AG09319 (cell line): ENCODE measurements around the gene NPPA.

Source experiments
- DNase-seq: peaks from one replicate; pipeline ENCODE4 v3.0.0-alpha.2; 2010; ENCODE audit warnings: low read depth; ENCODE audit errors: extremely low read depth
- TF ChIP-seq, protein P1 (sequence below): IDR thresholded peaks from 2 replicates; pipeline ENCODE4 v1.5.1; 2011; ENCODE audit warnings: low read depth, mild to moderate bottlenecking, inconsistent platforms, low read length, moderate library complexity

Gene NPPA

DNA sequence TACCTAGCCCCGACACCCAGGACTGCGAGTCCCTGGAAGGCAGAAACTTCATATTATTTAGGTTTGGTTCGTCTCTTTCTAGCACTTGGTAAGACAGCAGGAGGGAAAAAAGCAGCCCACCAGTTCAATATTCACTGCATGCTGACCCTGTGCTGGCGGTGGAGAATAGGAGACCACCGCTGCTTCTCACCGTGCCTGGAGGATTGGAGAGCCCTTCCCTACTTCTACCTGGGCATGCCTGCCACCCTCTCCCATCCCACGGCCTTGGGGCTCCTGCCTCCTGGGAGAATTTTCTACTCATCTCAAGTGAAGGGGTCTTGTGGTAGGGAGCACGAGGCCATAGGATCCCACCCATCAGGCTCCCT lies 47.2 kb downstream of the NPPA start:
- no peak for DNase-seq
- TF ChIP-seq, protein P1, sequence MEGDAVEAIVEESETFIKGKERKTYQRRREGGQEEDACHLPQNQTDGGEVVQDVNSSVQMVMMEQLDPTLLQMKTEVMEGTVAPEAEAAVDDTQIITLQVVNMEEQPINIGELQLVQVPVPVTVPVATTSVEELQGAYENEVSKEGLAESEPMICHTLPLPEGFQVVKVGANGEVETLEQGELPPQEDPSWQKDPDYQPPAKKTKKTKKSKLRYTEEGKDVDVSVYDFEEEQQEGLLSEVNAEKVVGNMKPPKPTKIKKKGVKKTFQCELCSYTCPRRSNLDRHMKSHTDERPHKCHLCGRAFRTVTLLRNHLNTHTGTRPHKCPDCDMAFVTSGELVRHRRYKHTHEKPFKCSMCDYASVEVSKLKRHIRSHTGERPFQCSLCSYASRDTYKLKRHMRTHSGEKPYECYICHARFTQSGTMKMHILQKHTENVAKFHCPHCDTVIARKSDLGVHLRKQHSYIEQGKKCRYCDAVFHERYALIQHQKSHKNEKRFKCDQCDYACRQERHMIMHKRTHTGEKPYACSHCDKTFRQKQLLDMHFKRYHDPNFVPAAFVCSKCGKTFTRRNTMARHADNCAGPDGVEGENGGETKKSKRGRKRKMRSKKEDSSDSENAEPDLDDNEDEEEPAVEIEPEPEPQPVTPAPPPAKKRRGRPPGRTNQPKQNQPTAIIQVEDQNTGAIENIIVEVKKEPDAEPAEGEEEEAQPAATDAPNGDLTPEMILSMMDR = no peak

DNA sequence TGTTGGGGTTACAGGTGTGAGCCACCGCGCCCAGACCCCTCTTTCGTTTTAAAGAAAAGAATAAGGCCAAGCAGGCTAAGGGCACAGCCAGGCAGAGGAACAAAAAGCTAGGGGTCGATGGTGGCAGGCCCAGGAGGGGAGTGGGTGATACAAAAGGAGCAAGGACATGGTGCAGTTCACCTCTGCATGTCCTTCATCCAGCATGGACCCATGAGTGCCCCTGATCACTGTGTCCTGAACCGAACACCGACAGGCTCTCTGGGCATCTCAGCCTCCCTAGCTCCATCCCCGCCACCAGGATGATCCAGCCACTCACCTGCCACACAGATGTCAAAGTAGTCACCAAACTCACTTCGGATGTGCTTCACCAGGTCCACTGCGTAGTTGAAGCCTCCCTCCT lies 47.7 kb downstream of the NPPA start:
- TF ChIP-seq, protein P1 = no peak
- no peak for DNase-seq

DNA sequence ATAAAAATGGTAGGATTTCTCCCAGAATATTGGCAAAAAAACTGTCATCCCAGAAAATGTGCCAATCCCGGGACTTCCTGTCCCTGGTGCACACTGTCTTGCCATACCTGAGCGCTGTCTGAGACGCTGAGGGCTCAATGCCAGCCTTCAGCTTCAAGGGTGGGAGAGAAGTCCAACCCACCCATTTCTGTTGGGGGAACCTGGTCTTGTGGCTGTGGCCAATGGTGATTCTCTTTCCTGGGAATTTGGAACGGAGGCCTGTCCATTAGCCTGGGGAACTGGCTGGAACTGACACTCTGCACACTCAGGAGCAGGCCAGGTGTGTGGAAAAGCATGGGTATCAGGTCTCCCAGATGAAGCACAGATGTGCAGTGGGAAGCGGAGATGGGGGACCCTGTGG lies 48.5 kb downstream of the NPPA start:
- TF ChIP-seq, protein P1 = no peak
- DNase-seq = no peak

- no peak for DNase-seq
- TF ChIP-seq, protein P1 = no peak
These were observed 49.9 kb downstream of the NPPA start for GRCh38 chr1:11797525-11798216.

DNA sequence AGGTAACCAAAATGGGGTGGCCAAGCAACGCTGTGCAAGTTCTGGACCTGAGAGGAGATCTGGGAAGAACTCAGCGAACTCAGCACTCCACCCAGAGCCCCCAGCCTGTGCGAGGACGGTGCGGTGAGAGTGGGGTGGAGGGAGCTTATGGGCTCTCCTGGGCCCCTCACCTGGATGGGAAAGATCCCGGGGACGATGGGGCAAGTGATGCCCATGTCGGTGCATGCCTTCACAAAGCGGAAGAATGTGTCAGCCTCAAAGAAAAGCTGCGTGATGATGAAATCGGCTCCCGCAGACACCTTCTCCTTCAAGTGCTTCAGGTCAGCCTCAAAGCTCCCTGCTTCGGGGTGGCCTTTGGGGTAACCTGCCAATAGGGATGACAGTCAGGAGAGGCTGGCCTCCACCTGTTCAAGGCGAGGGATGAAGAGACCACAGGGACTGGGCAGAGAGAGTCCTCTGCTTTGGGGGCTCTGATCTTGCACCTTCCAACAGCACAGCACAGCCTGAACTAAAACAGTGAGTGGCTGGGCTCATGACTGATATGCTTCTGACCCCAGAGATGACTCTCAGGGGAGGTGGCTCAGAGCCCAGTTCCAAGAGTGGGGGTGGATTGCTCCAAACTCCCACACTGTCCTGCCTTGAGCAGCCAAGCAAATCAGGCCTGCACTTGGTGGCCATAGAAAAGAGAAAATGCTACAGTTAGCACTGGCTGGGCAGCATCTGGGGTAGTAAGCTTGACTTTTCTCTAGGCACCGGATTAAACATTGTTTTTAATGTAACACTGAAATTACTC lies 51.4 kb downstream of the NPPA start:
- TF ChIP-seq, protein P1 = no peak
- DNase-seq = no peak
